Measurements from ENCODE around the gene PARP6. TPM values are rescaled to one million over a fixed set of nuclear protein-coding genes. Genes with fewer than 3 reads are reported as not detected.
A peak's percentile ranks its signal among the peaks of the same experiment; 100 is the strongest.

PARP6 gene
- total RNA-seq, 1 experiment from 2014 or later, result 85.7 TPM

DNA sequence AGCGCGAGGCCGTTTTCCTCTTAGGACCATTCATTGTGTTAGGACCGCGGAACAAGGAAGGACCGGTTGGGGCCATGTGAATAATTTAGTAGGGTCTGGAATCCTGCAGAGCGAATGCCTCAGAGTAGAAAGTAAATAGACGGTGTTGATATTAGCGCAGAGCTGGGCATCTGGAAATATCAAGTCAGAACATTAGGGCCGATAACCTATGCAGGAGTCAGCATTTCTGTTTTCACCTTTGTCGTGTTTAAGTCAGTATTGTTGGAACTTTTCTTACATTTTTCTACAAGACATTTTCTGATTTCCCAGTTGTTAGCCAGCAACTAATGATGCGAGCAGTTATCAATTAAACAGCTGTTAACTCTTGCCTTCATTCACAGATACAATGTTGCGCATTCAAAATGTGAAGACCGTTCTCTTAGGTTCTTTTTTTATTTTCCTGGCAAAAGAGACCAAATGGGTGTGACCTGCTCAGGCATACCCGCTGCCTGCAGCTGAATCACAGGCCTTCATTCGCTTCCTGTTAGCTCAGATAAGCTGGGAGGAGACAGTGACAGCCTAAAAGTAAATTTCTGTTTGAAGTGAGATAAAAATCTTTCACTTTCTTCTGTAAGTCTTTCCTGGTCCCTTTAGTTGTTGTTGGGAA is 40.4 kb downstream of the PARP6 start:
- Histone ChIP-seq H3K27me3 (ENCODE audit: control insufficient read depth, insufficient read depth, low read length) (no peaks in the 10 kb centered on the region), H3K4me3 (ENCODE audit: low read depth in 2 of 2, low read length in 2 of 2) (peak overlapping the region; percentile 84 to 97), H3K36me3 (ENCODE audit: control insufficient read depth, insufficient read depth, low read length) (peaks cover 9% of the 10 kb centered on the region), H3K4me1 (ENCODE audit: control insufficient read depth, insufficient read depth, low read length) (peaks cover 17% of the 10 kb centered on the region), H3K9me3 (ENCODE audit: control insufficient read depth, insufficient read depth, low read depth, low read length) (no peaks in the 10 kb centered on the region), H3K27ac (ENCODE audit: low read length) (peak overlapping the region; percentile 96)
- ChIA-PET POLR2A (interaction anchor here (1.1 kb wide), 1 partner anchor 38 kb away, joined by 4 read pairs; no protein-coding TSS in a partner anchor), CTCF (no interaction called here)
- ATAC-seq (peak; percentile 19), DNase-seq (ENCODE audit: low read depth, low spot score) (no peak)
- in situ Hi-C loops (cut with HindIII; ENCODE audit: low pct_unique_long_range_greater_than_20kb, low sequenced_read_pairs) (no loop called here), intact Hi-C loops (cut with micrococcal nuclease; ENCODE audit: unreplicated experiment) (no loop called here)
- no peak for TF ChIP-seq POLR2AphosphoS5 (IDR thresholded peaks at IDR 0.05; ENCODE audit: low read depth, low read length)
- TF ChIP-seq, protein P1, sequence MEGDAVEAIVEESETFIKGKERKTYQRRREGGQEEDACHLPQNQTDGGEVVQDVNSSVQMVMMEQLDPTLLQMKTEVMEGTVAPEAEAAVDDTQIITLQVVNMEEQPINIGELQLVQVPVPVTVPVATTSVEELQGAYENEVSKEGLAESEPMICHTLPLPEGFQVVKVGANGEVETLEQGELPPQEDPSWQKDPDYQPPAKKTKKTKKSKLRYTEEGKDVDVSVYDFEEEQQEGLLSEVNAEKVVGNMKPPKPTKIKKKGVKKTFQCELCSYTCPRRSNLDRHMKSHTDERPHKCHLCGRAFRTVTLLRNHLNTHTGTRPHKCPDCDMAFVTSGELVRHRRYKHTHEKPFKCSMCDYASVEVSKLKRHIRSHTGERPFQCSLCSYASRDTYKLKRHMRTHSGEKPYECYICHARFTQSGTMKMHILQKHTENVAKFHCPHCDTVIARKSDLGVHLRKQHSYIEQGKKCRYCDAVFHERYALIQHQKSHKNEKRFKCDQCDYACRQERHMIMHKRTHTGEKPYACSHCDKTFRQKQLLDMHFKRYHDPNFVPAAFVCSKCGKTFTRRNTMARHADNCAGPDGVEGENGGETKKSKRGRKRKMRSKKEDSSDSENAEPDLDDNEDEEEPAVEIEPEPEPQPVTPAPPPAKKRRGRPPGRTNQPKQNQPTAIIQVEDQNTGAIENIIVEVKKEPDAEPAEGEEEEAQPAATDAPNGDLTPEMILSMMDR (IDR thresholded peaks at IDR 0.05), result no peak
- TF ChIP-seq, protein P2, sequence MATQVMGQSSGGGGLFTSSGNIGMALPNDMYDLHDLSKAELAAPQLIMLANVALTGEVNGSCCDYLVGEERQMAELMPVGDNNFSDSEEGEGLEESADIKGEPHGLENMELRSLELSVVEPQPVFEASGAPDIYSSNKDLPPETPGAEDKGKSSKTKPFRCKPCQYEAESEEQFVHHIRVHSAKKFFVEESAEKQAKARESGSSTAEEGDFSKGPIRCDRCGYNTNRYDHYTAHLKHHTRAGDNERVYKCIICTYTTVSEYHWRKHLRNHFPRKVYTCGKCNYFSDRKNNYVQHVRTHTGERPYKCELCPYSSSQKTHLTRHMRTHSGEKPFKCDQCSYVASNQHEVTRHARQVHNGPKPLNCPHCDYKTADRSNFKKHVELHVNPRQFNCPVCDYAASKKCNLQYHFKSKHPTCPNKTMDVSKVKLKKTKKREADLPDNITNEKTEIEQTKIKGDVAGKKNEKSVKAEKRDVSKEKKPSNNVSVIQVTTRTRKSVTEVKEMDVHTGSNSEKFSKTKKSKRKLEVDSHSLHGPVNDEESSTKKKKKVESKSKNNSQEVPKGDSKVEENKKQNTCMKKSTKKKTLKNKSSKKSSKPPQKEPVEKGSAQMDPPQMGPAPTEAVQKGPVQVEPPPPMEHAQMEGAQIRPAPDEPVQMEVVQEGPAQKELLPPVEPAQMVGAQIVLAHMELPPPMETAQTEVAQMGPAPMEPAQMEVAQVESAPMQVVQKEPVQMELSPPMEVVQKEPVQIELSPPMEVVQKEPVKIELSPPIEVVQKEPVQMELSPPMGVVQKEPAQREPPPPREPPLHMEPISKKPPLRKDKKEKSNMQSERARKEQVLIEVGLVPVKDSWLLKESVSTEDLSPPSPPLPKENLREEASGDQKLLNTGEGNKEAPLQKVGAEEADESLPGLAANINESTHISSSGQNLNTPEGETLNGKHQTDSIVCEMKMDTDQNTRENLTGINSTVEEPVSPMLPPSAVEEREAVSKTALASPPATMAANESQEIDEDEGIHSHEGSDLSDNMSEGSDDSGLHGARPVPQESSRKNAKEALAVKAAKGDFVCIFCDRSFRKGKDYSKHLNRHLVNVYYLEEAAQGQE (IDR thresholded peaks at IDR 0.05; ENCODE audit: insufficient read depth in 1 of 2, low read depth in 2 of 2, low read length in 1 of 2), result no peak
- TF ChIP-seq SIN3A (IDR thresholded peaks at IDR 0.05; ENCODE audit: borderline replicate concordance, insufficient read depth, low read depth, low read length), result no peak
- TF ChIP-seq TCF7L2 (IDR thresholded peaks at IDR 0.05; ENCODE audit: low read depth, low read length), result no peak
- BruUV-seq (replicated peaks), result TSS peak; percentile 97

DNA sequence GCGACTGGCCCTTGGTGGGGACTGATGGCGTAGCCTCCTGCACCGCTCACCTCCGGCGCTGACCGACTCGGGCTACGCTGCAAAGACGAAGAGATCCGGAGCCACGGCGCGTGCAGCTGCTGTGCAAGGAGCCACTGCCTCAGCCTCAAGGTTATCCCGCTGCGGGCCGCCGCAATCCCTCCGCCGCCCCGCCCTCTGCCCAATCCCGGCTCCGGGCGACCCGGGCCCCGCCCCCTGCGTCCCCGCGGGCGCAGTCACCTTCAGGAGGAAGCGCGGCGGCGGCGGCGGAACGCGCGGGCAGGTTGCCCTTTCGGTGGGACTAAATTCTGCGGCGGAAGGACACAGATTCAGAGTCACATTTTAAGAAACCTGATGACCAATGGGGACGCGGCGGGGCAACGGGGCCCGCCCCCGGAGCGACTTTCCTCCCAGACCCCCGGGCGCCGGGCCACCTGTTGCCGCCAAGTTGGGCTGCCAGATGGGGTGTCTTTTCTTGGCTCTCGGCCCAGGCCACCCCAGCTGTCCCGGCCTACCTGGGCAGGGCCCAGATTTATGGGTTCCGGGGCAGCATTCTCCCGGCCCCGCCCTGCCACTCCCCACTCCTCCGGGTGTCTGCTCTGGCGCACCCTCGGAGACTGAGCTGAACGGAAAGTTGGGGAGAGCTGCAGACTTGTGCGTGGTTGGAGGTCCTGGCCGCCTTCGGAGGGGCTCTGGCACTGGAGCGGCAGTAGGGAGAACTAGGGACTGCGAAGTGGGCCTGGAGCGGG is 41.1 kb downstream of the PARP6 start, which contains the start of gene PKM:
Gene PKM, minus strand, starts transcription at position 125 of the 767 bp plus-strand sequence. CDS start 12,093 bp downstream, outside the sequence.
- DNase-seq (ENCODE audit: low read depth, low spot score) (peak; percentile 90), ATAC-seq (peak; percentile 80)
- intact Hi-C loops (cut with micrococcal nuclease; ENCODE audit: unreplicated experiment) (no loop called here), in situ Hi-C loops (cut with HindIII; ENCODE audit: low pct_unique_long_range_greater_than_20kb, low sequenced_read_pairs) (no loop called here)
- Histone ChIP-seq H3K9me3 (ENCODE audit: control insufficient read depth, insufficient read depth, low read depth, low read length) (no peaks in the 10 kb centered on the region), H3K4me1 (ENCODE audit: control insufficient read depth, insufficient read depth, low read length) (peaks cover 19% of the 10 kb centered on the region), H3K27ac (ENCODE audit: low read length) (peak within 1 kb of the TSS; percentile 96), H3K27me3 (ENCODE audit: control insufficient read depth, insufficient read depth, low read length) (no peaks in the 10 kb centered on the region), H3K4me3 (ENCODE audit: low read depth in 2 of 2, low read length in 2 of 2) (peak within 1 kb of the TSS; percentile 84 to 97), H3K36me3 (ENCODE audit: control insufficient read depth, insufficient read depth, low read length) (peaks cover 9% of the 10 kb centered on the region)
- POLR2A ChIA-PET, result interaction anchor here (1.1 kb wide), 1 partner anchor 39 kb away, joined by 4 read pairs; no protein-coding TSS in a partner anchor
- TF ChIP-seq, protein P1 (IDR thresholded peaks at IDR 0.05), result no peak
- TF ChIP-seq SIN3A (IDR thresholded peaks at IDR 0.05; ENCODE audit: borderline replicate concordance, insufficient read depth, low read depth, low read length) (peak; percentile 85; the same call in 1 of the 2 replicates), POLR2AphosphoS5 (IDR thresholded peaks at IDR 0.05; ENCODE audit: low read depth, low read length) (peak; percentile 99), TCF7L2 (IDR thresholded peaks at IDR 0.05; ENCODE audit: low read depth, low read length) (peak; percentile 83)
- TF ChIP-seq, protein P2 (IDR thresholded peaks at IDR 0.05; ENCODE audit: insufficient read depth in 1 of 2, low read depth in 2 of 2, low read length in 1 of 2), result peak in 1 of 2 experiments; percentile 76; a peak in 1 of 4 replicates
- BruUV-seq (replicated peaks), result no TSS peak
- CTCF ChIA-PET, result no interaction called here
